ENCODE measurements around the gene CLN6. TPM values are rescaled to one million over a fixed set of nuclear protein-coding genes. Genes with fewer than 3 reads are reported as not detected.
"Not testable (repeated sequence)": the region's sequence is repeated elsewhere in the genome, so short reads cannot be mapped to it uniquely, and the experiment has no call there.

CLN6 gene
- total RNA-seq, 3 donors from 2014 or later (not counting 1 experiment from before 2014, with no cell fraction given) = 14.9 to 19.0 (median 15.5) TPM

DNA sequence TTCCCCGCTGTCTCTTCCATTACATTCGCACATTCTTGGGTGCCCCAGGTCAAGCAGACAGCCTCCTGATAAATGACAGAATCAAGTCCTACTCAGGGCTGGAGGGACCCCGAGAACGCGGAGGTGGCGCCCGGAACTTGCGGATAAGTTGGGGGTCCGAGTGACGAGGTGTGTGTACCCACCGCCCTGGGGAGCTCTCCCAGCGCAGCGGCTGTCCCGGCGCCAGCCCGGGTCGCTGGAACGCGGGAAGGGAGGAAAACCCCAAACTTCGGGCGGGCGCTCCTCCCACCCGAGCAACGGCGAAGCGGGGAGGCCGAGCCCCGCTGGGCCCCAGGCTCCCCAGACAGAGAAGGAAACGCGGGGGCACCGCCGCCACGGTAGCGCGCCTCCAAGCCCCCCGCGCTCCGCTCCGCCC, 550 bp downstream of the CLN6 start:
- H3K27ac Mint-ChIP-seq = peak overlapping the region; percentile 5 to 85
- WGBS (ENCODE audit: insufficient coverage) = 0% methylated on average over 39 of the region's 39 CpGs
- Histone ChIP-seq H3K9me3 (ENCODE audit: control insufficient read depth, insufficient read depth, low read length) (no peaks in the 10 kb centered on the region), H3K27ac (ENCODE audit: low read length) (peak overlapping the region; percentile 17), H3K4me1 (ENCODE audit: control insufficient read depth, insufficient read depth, low read length) (peaks cover 25% of the 10 kb centered on the region), H3K4me3 (ENCODE audit: low read length) (peak overlapping the region; percentile 64), H3K27me3 (ENCODE audit: control insufficient read depth, insufficient read depth, low read length) (no peaks in the 10 kb centered on the region), H3K36me3 (ENCODE audit: control insufficient read depth, insufficient read depth, low read length) (no peaks in the 10 kb centered on the region)
- H3K27me3 Mint-ChIP-seq (ENCODE audit: low read depth in 2 of 2) = no peaks in the 10 kb centered on the region
- intact Hi-C loops (cut with micrococcal nuclease) = loop anchor here (1.0 kb wide), 1 partner anchor 49 kb away; no protein-coding TSS in a partner anchor
- H3K36me3 Mint-ChIP-seq = no peaks in the 10 kb centered on the region
- no peak for ATAC-seq
- H3K4me1 Mint-ChIP-seq = peaks cover 29 to 31% of the 10 kb centered on the region in 2 donors
- no peaks in the 10 kb centered on the region for H3K9me3 Mint-ChIP-seq
- TF ChIP-seq, protein P1, sequence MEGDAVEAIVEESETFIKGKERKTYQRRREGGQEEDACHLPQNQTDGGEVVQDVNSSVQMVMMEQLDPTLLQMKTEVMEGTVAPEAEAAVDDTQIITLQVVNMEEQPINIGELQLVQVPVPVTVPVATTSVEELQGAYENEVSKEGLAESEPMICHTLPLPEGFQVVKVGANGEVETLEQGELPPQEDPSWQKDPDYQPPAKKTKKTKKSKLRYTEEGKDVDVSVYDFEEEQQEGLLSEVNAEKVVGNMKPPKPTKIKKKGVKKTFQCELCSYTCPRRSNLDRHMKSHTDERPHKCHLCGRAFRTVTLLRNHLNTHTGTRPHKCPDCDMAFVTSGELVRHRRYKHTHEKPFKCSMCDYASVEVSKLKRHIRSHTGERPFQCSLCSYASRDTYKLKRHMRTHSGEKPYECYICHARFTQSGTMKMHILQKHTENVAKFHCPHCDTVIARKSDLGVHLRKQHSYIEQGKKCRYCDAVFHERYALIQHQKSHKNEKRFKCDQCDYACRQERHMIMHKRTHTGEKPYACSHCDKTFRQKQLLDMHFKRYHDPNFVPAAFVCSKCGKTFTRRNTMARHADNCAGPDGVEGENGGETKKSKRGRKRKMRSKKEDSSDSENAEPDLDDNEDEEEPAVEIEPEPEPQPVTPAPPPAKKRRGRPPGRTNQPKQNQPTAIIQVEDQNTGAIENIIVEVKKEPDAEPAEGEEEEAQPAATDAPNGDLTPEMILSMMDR (IDR thresholded peaks at IDR 0.05) = no peak
- H3K4me3 Mint-ChIP-seq = peak overlapping the region; percentile 92
- DNase-seq = no peak

DNA sequence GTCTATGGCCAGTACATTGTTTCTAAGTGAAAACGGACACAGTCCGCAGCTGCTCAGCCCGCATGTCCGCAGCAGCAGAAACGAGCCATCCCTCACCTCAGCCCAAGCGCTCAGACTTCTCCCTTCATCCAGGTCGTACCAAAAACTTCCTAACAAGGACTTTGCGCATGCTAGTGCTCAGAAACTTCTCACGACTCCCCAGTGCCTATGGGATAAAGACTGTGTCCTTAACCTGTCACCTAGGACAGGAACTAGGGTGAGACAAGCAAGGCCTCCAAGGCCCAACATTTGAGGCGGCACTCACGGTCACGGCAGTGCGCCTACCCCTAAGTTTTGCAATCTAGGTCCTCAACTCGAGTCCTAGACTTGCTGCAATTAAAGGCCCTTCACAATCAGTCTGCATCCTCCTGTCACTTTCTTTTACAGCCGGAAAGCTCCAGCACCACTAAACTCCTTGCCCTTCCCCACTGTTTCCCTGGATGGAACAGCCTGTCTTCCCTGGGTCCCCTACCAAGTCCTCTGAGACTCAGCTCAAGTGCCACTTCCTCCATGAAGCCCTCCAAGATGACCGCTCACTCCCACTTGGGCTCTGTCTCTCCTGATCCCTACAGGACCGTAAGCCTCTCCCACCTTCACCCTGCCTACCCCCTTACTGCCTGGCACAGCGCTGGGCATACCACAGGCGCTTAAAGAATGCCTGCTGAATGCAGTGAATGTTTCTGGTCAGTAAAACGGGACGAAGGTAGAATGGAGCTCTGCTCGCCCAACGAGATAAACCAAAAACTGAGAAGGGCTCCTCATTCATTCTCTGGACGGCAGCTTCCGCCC, 1.2 kb downstream of the CLN6 start:
- no peaks in the 10 kb centered on the region for H3K9me3 ChIP-seq (ENCODE audit: control insufficient read depth, insufficient read depth, low read length)
- Mint-ChIP-seq H3K36me3 (no peaks in the 10 kb centered on the region), H3K4me1 (peaks cover 29 to 31% of the 10 kb centered on the region in 2 donors), H3K4me3 (peak overlapping the region; percentile 92), H3K27ac (peak overlapping the region; percentile 5 to 85), H3K9me3 (no peaks in the 10 kb centered on the region), H3K27me3 (ENCODE audit: low read depth in 2 of 2) (no peaks in the 10 kb centered on the region)
- WGBS (ENCODE audit: insufficient coverage) = 58% methylated on average over 25 of the region's 25 CpGs
- DNase-seq (no peak), ATAC-seq (no peak)
- H3K4me3 ChIP-seq (ENCODE audit: low read length) = peak overlapping the region; percentile 64
- H3K27me3 ChIP-seq (ENCODE audit: control insufficient read depth, insufficient read depth, low read length) = no peaks in the 10 kb centered on the region
- H3K27ac ChIP-seq (ENCODE audit: low read length) = peak overlapping the region; percentile 17
- no peaks in the 10 kb centered on the region for H3K36me3 ChIP-seq (ENCODE audit: control insufficient read depth, insufficient read depth, low read length)
- TF ChIP-seq, protein P1 (IDR thresholded peaks at IDR 0.05) = no peak
- intact Hi-C loops (cut with micrococcal nuclease) = no loop called here
- peaks cover 23% of the 10 kb centered on the region for H3K4me1 ChIP-seq (ENCODE audit: control insufficient read depth, insufficient read depth, low read length)

GRCh38 chr15:68227643-68228142, 1.8 kb downstream of the CLN6 start:
- peaks cover 29 to 36% of the 10 kb centered on the region in 2 donors for H3K4me1 Mint-ChIP-seq
- Histone ChIP-seq H3K9me3 (ENCODE audit: control insufficient read depth, insufficient read depth, low read length) (no peaks in the 10 kb centered on the region), H3K27me3 (ENCODE audit: control insufficient read depth, insufficient read depth, low read length) (no peaks in the 10 kb centered on the region), H3K4me3 (ENCODE audit: low read length) (no peak overlapping the region), H3K4me1 (ENCODE audit: control insufficient read depth, insufficient read depth, low read length) (peaks cover 23% of the 10 kb centered on the region), H3K36me3 (ENCODE audit: control insufficient read depth, insufficient read depth, low read length) (no peaks in the 10 kb centered on the region), H3K27ac (ENCODE audit: low read length) (no peak overlapping the region)
- TF ChIP-seq, protein P1 (IDR thresholded peaks at IDR 0.05) = no peak
- H3K9me3 Mint-ChIP-seq = no peaks in the 10 kb centered on the region
- ATAC-seq (no peak), DNase-seq (no peak)
- H3K4me3 Mint-ChIP-seq = peak overlapping the region; percentile 92
- no peaks in the 10 kb centered on the region for H3K36me3 Mint-ChIP-seq
- intact Hi-C loops (cut with micrococcal nuclease) = no loop called here
- WGBS (ENCODE audit: insufficient coverage) = 96% methylated on average over 9 of the region's 9 CpGs
- no peaks in the 10 kb centered on the region for H3K27me3 Mint-ChIP-seq (ENCODE audit: low read depth in 2 of 2)
- H3K27ac Mint-ChIP-seq = no peak overlapping the region

GRCh38 chr15:68225442-68225841, 4.1 kb downstream of the CLN6 start:
- intact Hi-C loops (cut with micrococcal nuclease); H3K27me3 ChIP-seq (ENCODE audit: control insufficient read depth, insufficient read depth, low read length); H3K27me3 Mint-ChIP-seq (ENCODE audit: low read depth in 2 of 2); H3K4me3 ChIP-seq (ENCODE audit: low read length); H3K36me3 Mint-ChIP-seq; H3K27ac ChIP-seq (ENCODE audit: low read length); H3K4me3 Mint-ChIP-seq; H3K9me3 ChIP-seq (ENCODE audit: control insufficient read depth, insufficient read depth, low read length); DNase-seq; ATAC-seq; H3K9me3 Mint-ChIP-seq; H3K36me3 ChIP-seq (ENCODE audit: control insufficient read depth, insufficient read depth, low read length): not testable (repeated sequence)
- H3K4me1 ChIP-seq (ENCODE audit: control insufficient read depth, insufficient read depth, low read length) = peaks cover 22% of the 10 kb centered on the region
- H3K4me1 Mint-ChIP-seq = peaks cover 29 to 36% of the 10 kb centered on the region in 2 donors
- H3K27ac Mint-ChIP-seq = peak overlapping the region in 1 of 2 donors; percentile 56
- 94% methylated on average over 4 of the region's 4 CpGs for WGBS (ENCODE audit: insufficient coverage)

Data from natural killer cell (primary cell).